ENCODE data around the gene ARHGDIG. TPM values are rescaled to one million over a fixed set of nuclear protein-coding genes. Genes with fewer than 3 reads are reported as not detected.

The ARHGDIG gene
- total RNA-seq, 1 donor from 2014 or later: 2.6 TPM

- DNase-seq (ENCODE audit: low spot score): no peak
These were observed 734 bp downstream of the ARHGDIG start for GRCh38 chr16:280991-281659.

GRCh38 chr16:281660-282255 is 1.4 kb downstream of the ARHGDIG start:
- no peak for DNase-seq (ENCODE audit: low spot score)

DNA sequence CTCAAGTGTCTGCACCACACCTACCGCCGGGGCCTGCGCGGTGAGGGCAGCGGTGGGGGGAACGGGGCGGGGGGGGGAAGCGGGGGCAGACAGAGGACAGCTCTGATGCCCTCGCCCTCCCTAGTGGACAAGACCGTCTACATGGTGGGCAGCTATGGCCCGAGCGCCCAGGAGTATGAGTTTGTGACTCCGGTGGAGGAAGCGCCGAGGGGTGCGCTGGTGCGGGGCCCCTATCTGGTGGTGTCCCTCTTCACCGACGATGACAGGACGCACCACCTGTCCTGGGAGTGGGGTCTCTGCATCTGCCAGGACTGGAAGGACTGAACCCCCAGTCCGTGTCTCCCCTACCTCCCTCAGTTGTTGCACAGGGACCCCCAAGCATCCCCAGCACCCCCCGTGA is 2.1 kb downstream of the ARHGDIG start:
- DNase-seq (ENCODE audit: low spot score): no peak

DNA sequence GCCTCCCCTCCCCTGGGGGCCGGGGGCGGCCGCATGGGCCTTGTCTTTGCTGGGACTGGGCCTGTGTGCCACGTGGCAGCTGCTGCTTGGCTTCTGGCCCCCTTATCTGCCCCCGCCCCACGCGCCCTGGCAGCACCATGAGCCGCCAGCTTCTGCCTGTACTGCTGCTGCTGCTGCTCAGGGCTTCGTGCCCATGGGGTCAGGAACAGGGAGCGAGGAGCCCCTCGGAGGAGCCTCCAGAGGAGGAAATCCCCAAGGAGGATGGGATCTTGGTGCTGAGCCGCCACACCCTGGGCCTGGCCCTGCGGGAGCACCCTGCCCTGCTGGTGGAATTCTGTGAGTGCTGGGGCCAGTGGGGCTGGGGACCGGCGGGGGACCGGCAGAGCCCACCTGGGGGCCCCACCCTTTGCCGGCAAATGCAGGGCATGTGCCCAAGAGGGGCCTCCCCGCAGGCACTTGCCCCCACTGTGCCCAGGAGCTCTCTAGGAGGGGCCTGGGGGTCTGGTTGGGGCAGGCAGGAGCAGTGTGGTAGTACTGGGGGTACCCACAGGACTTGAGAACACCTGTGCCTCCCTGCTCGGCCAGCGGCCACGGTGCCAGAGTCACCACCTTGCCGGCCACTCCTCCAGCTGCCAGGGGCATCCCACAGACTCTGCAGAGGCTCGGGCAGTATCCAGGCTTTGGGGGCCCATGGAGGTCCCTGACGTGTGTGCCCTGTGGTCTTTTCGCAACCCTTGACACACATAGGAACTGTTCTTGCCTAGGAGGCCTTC is 2.8 kb downstream of the ARHGDIG start, which contains the start of gene PDIA2:
Gene PDIA2, plus strand, starts transcription at position 132 of the 773 bp plus-strand sequence. Its CDS starts 6 bp downstream, at position 138.
- DNase-seq (ENCODE audit: low spot score): no peak

DNA sequence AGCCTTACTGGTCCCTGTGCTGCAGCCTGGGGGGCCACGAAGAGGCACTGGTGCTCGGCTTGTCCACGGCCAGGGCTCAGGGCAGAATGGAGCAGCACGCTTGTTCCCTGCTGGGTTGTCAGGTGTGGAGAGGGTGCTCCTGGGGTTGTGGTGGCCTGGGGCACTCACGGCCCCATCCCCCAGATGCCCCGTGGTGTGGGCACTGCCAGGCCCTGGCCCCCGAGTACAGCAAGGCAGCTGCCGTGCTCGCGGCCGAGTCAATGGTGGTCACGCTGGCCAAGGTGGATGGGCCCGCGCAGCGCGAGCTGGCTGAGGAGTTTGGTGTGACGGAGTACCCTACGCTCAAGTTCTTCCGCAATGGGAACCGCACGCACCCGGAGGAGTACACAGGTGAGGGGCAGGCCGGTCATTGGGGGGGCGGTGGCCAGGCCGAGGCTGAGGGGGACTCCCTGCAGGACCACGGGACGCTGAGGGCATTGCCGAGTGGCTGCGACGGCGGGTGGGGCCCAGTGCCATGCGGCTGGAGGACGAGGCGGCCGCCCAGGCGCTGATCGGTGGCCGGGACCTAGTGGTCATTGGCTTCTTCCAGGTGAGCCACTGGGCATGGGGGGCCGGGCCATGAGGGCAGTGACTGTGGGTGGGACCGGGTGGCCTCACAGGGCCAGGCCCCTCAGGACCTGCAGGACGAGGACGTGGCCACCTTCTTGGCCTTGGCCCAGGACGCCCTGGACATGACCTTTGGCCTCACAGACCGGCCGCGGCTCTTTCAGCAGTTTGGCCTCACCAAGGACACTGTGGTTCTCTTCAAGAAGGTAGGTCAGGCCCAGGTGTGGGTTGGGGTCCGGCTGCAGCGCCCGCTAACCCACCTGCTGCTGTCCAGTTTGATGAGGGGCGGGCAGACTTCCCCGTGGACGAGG is 4.1 kb downstream of the ARHGDIG start:
- DNase-seq (ENCODE audit: low spot score): no peak

DNA sequence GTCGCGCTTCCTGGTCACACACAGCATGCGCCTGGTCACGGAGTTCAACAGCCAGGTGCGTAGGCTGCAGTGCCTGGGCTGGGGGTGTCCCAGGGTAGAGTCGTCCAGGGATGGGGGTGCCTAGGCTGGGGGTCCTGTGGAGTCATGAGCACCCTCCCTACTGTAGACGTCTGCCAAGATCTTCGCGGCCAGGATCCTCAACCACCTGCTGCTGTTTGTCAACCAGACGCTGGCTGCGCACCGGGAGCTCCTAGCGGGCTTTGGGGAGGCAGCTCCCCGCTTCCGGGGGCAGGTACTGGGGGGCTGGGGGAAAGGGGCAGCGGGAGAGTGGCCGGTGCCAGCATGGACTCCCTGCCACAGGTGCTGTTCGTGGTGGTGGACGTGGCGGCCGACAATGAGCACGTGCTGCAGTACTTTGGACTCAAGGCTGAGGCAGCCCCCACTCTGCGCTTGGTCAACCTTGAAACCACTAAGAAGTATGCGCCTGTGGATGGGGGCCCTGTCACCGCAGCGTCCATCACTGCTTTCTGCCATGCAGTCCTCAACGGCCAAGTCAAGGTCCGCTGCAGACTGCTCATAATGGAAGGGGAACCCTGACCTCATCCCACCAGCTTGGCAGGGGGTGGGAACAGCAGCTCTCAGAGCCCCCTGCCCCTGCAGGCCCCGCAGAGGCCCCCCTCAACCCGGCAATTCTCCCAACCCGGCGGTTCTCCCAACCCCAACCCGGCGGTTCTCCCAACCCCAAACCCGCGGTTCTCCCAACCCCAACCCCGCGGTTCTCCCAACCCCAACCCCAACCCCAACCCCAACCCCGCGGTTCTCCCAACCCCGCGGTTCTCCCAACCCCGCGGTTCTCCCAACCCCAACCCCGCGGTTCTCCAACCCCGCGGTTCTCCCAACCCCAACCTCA is 5.0 kb downstream of the ARHGDIG start:
- DNase-seq (ENCODE audit: low spot score): no peak

GRCh38 chr16:286491-287297 is 6.3 kb downstream of the ARHGDIG start:
- DNase-seq (ENCODE audit: low spot score): no peak

DNA sequence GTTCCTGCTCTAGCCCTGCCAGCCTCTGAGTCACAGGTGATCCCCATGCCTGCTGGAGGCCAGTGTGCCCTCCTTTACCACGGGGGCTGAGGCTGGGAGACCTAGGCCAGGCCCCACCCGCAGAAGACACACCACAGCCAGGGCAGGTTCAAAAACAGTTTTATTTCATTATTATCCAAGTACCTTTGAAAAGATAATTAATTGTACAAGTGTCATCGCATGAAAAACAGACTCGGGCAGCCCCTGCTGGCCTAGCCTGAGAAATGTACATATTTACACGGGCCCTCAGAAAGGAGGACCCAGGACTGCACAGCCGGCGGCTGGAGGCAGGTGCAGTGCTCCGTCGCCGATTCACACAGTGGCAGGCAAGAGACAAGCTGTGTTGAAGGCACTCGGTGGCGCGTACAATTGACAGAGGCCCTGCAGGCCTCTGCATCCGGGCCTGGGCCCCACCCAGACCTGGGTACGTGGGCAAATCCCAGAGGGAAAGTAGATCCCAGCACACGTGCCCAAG is 7.0 kb downstream of the ARHGDIG start:
- no peak for DNase-seq (ENCODE audit: low spot score)

GRCh38 chr16:287981-288920 is 7.9 kb downstream of the ARHGDIG start:
- no peak for DNase-seq (ENCODE audit: low spot score)

DNA sequence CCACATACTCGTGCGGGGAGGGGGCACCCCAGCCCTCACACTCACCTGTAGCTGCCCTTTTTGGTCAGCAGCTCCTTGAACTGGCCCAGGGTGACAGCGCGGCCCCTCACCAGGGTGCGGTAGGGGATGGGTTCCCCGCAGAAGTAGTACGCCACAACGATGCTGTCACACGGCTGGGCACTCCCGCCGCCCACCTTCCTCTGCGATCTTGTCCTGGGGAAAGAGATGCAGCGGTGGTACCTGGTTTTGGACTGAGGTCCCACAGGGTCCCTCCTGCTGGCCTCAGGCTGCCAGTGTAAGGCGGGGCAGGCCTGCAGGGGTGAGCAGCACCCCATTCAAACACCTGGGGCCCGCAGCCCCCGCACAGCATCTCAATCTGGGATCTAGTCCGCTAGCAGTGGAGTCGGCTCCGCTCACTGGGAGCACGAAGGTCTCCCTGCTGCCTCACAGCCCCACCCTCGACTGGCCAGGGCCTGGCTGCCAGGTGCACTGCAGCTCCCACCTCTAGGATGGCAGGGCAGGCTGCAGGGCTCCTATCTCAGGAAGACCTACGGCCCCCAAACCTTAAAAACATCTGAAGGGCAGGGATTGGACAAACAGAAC is 9.1 kb downstream of the ARHGDIG start:
- DNase-seq (ENCODE audit: low spot score): no peak

DNA sequence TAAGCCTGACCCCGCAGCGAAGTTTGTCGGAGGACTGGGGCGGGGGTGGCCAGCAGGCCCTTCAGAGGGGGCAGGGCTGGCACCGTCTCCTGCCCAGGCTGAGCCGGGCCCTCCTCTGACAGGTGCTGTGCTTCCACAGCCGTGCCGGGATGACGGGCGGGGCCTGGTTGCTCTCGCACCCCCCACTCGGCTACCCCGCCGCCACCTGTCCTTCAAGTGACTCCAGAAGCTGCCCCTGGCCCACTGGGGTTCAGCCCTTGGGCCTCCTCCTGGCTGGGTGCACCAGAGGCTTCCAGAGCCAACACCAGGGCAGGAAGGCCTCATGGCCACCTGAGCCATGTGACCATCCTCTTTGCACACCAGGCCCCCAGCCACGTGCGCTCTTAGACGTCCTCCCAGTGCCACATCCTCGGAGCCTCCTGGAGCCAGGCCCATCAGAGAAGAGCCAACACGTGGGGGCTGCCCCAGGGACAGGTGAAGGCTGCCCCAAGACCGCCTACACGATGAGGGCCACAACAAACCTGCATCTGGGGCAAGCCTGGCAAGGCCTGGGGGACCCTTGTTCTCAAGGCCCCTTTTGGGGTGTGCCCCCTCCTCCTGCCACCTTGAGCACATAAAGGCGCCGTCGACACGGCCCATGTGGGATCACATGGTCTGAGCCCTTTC is 9.8 kb downstream of the ARHGDIG start:
- no peak for DNase-seq (ENCODE audit: low spot score)

GRCh38 chr16:290681-291405 is 10.5 kb downstream of the ARHGDIG start:
- no peak for DNase-seq (ENCODE audit: low spot score)

DNA sequence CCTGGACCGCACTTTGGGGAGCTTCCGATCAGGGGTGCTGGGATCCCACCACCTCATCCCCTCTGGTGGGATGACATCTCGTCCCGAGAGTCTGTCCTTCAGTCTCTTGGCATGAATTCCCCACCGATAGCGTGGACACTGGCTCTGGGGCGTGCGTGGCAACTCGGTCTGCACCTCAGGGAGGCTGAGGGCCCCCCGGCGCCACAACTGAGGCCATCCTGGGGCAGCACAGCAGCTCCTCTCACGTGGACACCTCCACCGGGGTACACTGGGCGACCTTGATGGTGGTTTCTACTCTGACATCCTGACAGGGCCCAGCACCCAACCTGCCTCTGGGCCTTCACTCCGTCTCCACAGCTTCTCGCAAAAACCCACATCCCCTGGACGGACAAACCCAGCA is 11.1 kb downstream of the ARHGDIG start:
- no peak for DNase-seq (ENCODE audit: low spot score)

DNA sequence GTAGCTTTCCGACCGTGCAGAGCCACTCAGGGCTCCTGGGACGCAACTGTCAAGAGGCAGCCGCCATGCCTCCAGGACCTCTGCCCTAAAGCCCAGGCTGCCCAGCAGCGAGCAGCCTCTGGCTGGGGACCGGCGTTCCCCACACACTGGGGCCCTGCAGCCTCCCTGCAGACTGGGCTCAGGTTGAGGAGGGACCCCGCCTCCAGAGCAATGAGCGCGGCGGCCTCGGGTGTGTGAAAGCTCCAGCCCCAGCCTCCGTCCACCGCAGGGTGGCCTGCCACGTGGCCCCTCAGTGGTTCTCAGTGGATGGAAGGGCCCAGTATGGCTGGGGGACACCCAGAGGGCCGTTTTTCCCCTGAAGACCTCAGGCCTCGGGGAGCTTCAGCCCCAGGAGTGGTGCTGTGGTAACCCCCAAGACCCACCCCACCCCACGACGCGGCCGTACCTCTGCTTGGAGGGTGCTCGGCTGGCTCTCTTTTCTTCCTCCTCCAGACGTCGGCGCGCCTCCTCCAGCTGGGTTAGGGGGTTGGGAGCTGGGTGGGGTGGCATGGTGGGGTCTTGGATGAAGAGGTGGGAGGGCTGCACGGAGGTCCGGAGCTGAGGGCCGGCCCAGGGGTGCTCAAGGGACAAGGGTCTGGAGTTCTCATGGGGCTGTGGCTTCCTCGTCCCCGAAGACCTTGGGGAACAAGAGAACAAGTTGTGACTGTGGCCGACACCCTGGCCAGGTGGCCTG is 12.8 kb downstream of the ARHGDIG start:
- DNase-seq (ENCODE audit: low spot score): no peak

DNA sequence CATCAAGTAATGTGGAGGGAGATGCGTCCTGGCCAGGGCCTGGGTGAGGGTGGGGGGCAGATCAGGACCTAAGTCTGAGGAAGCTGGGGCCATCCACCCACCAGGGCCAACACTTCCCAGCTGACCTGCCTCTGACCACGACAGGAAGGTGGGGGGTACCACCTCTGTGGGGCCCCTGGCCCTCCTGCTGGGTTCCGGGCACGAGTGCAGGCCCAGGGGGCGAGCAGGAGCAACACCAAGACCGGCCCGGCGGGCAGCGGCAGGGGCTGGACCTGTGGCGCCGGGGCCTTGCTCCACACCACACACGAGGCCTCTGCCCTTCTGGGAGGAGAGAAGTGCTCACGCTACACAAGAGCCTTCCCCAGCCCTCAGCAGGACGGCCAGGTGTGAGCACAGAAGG is 15.9 kb downstream of the ARHGDIG start:
- DNase-seq (ENCODE audit: low spot score): no peak

Data from mucosa of gallbladder (tissue), 1 donor.